Right lobe of liver (tissue), 6 donors: ENCODE measurements around the gene OR8B4. TPM values are rescaled to one million over a fixed set of nuclear protein-coding genes. Genes with fewer than 3 reads are reported as not detected.

Source experiments
- ATAC-seq, 4 donors: fragments of 200-7000 bp; cut with Tn5 transposase; one replicate each; pipeline ENCODE4 v1.9.1; 2020; ENCODE audit warnings: mild to moderate bottlenecking in 4 of 4, moderate library complexity in 4 of 4
- DNase-seq, 3 donors: peaks; one replicate each; pipeline ENCODE4 v3.0.0-alpha.2; 2020
- H3K27ac ChIP-seq, 3 donors: fragments of 200-600 bp; one replicate each; pipeline ENCODE4 v1.8.0; 2022
- H3K27me3 ChIP-seq, 2 donors: fragments of 200-600 bp; one replicate each; pipeline ENCODE4 v1.8.0; 2022
- H3K36me3 ChIP-seq, 4 donors: fragments of 200-600 bp; sonication (generic) in 1 of 4; one replicate each; pipeline versions ENCODE4 v1.5.1 to v1.8.0; 2017 to 2022; ENCODE audit warnings: control low read depth in 1 of 4
- H3K4me1 ChIP-seq, 4 donors: fragments of 200-600 bp; sonication (generic) in 1 of 4; one replicate each; pipeline versions ENCODE4 v1.5.1 to v1.8.0; 2017 to 2022; ENCODE audit warnings: control low read depth in 1 of 4
- H3K4me3 ChIP-seq, 3 donors: fragments of 200-600 bp; one replicate each; pipeline ENCODE4 v1.8.0; 2022
- H3K9me3 ChIP-seq, 4 donors: fragments of 200-600 bp; sonication (generic) in 1 of 4; one replicate each; pipeline versions ENCODE4 v1.5.1 to v1.8.0; 2017 to 2022; ENCODE audit warnings: control low read depth in 1 of 4
- CTCF ChIP-seq, 4 donors: fragments of 200-600 bp in 3 of 4; fragments of 450-650 bp in 1 of 4; IDR thresholded peaks; one replicate each; pipeline versions ENCODE4 v1.5.1 to v1.8.0; 2016 to 2022; ENCODE audit warnings: antibody characterized with exemption in 4 of 4, mild to moderate bottlenecking in 2 of 4
- POLR2A ChIP-seq: fragments of 450-650 bp; IDR thresholded peaks from one replicate; pipeline ENCODE4 v1.6.1; 2017; ENCODE audit warnings: antibody characterized with exemption, mild to moderate bottlenecking
- WGBS: methylation state at CpG from one replicate; pipeline ENCODE4 v1.1.6; 2018; ENCODE audit warnings: low coverage, low lambda C conversion rate; ENCODE audit not compliant: insufficient coverage; ENCODE audit errors: missing lambda C conversion rate; 5-methylcytosine and 5-hydroxymethylcytosine counted together
- intact Hi-C, 2 donors: fragments of 100-400 bp; cut with DNase I; formaldehyde crosslinking; loops; one replicate each; pipeline versions ENCODE4 v1.11.2 to v1.14.1; 2022
- total RNA-seq, 6 experiments: library from RNA; depleted of rRNA in 2 of 6; stranded (reverse); fragments of >200 nt in 2 of 6; fragmentation: NEBNext Ultra II Directional in 3 of 6; extraction: Animal tissue kit (Norgen Biotek cat#: 25700) in 3 of 6; gene quantifications; one replicate each; pipeline versions ENCODE4 v1.1.0 to v1.2.4, GENCODE V29; 2016 to 2023
- donor health status: DM: no; HTN: yes; CAD: no.
- donor health status: DM: no; HTN: no; CAD: no.
- donor health status: DM: no; HTN: no; CAD: no.
- donor health status: DM: no; HTN: yes; CAD: no.
- donor health status: DM: no; HTN: yes; CAD: no.

The OR8B4 gene
- total RNA-seq, 6 experiments from 2014 or later: not detected

- Histone ChIP-seq H3K4me3 (no peak overlapping the region), H3K36me3 (no peaks in the 10 kb centered on the region), H3K9me3 (no peaks in the 10 kb centered on the region), H3K4me1 (no peaks in the 10 kb centered on the region), H3K27me3 (no peaks in the 10 kb centered on the region), H3K27ac (no peak overlapping the region)
- no peak for ATAC-seq
- WGBS: 48% methylated on average over 2 of the region's 2 CpGs
- intact Hi-C loops: no loop called here
- TF ChIP-seq POLR2A: no peak
- no peak for TF ChIP-seq CTCF (IDR thresholded peaks at IDR 0.05)
- DNase-seq: no peak
Observed at GRCh38 chr11:124454552-124454951, 29.9 kb upstream of the OR8B4 start.

- Histone ChIP-seq H3K27me3 (peaks cover 0 to 4% of the 10 kb centered on the region in 2 donors), H3K4me3 (no peak overlapping the region), H3K36me3 (no peaks in the 10 kb centered on the region), H3K27ac (no peak overlapping the region), H3K9me3 (no peaks in the 10 kb centered on the region), H3K4me1 (no peaks in the 10 kb centered on the region)
- WGBS: 25% methylated on average over 1 of the region's 1 CpG
- no peak for DNase-seq
- TF ChIP-seq POLR2A (no peak), CTCF (IDR thresholded peaks at IDR 0.05) (no peak)
- no peak for ATAC-seq
- intact Hi-C loops: no loop called here
Observed at GRCh38 chr11:124446916-124447315, 22.2 kb upstream of the OR8B4 start.

- no peak within 1 kb of the TSS for H3K27ac ChIP-seq
- no peaks in the 10 kb centered on the region for H3K4me1 ChIP-seq
- no peak for TF ChIP-seq POLR2A
- TF ChIP-seq CTCF (IDR thresholded peaks at IDR 0.05): no peak
- no peaks in the 10 kb centered on the region for H3K36me3 ChIP-seq
- H3K4me3 ChIP-seq: no peak within 1 kb of the TSS
- intact Hi-C loops: no loop called here
- ATAC-seq: no peak
- WGBS: 100% methylated on average over 1 of the region's 1 CpG
- no peak for DNase-seq
- H3K9me3 ChIP-seq: no peaks in the 10 kb centered on the region
- H3K27me3 ChIP-seq: peaks cover 0 to 4% of the 10 kb centered on the region in 2 donors
Observed at GRCh38 chr11:124445646-124446150, 21.0 kb upstream of the OR8B4 start, which contains the start of gene OR8B8. TSS of gene OR8B8 (minus strand) at chr11:124445696. CDS start at chr11:124441085, 4,611 bp downstream.

- no peak for DNase-seq
Observed at GRCh38 chr11:124442847-124443246, 18.2 kb upstream of the OR8B4 start.

More at GRCh38 chr11:124442847-124443246, 18.2 kb upstream of the OR8B4 start:
- 28% methylated on average over 2 of the region's 2 CpGs for WGBS
- Histone ChIP-seq H3K36me3 (no peaks in the 10 kb centered on the region), H3K4me1 (no peaks in the 10 kb centered on the region), H3K27ac (no peak overlapping the region), H3K9me3 (no peaks in the 10 kb centered on the region), H3K27me3 (peaks cover 0 to 4% of the 10 kb centered on the region in 2 donors), H3K4me3 (no peak overlapping the region)
- ATAC-seq: no peak
- TF ChIP-seq POLR2A (no peak), CTCF (IDR thresholded peaks at IDR 0.05) (no peak)
- intact Hi-C loops: no loop called here
